Breast epithelium (tissue), 4 donors: ENCODE data around the gene TRIM28. TPM values are rescaled to one million over a fixed set of nuclear protein-coding genes. Genes with fewer than 3 reads are reported as not detected.

Experiments used
- DNase-seq, 2 donors: peaks; one replicate each; pipeline ENCODE4 v3.0.0-alpha.2; 2019; ENCODE audit warnings: low spot score in 2 of 2
- H3K27ac ChIP-seq, 2 donors: fragments of 200-600 bp; sonication (generic) in 1 of 2; one replicate each; pipeline ENCODE4 v1.5.1; 2016 to 2019; ENCODE audit warnings: mild to moderate bottlenecking in 1 of 2
- H3K27me3 ChIP-seq, 2 donors: fragments of 200-600 bp; sonication (generic) in 1 of 2; one replicate each; pipeline versions ENCODE4 v1.5.1 to v1.6.0; 2017 to 2019; ENCODE audit warnings: control low read depth in 1 of 2, mild to moderate bottlenecking in 1 of 2
- H3K36me3 ChIP-seq: fragments of 200-600 bp; one replicate; pipeline ENCODE4 v1.5.1; 2019
- H3K4me1 ChIP-seq, 2 donors: fragments of 200-600 bp; sonication (generic); one replicate each; pipeline ENCODE4 v1.5.1; 2016 to 2019; ENCODE audit warnings: control low read depth in 1 of 2
- H3K4me3 ChIP-seq, 3 donors: fragments of 200-600 bp; sonication (generic); 1 replicate in 2 of 3; 2 replicates in 1 of 3; pipeline ENCODE4 v1.5.1; 2016 to 2019; ENCODE audit warnings: mild to moderate bottlenecking in 3 of 3, moderate library complexity in 2 of 3
- H3K9me3 ChIP-seq, 2 donors: fragments of 200-600 bp; sonication (generic) in 1 of 2; one replicate each; pipeline ENCODE4 v1.5.1; 2016 to 2019; ENCODE audit warnings: control low read depth in 1 of 2
- POLR2A ChIP-seq: fragments of 450-650 bp; IDR thresholded peaks from one replicate; pipeline ENCODE4 v1.6.1; 2016; ENCODE audit warnings: antibody characterized with exemption, mild to moderate bottlenecking, moderate library complexity
- POLR2AphosphoS5 ChIP-seq, 3 donors: sonication (generic); formaldehyde crosslinking; IDR thresholded peaks; one replicate each; pipeline ENCODE4 v1.6.1; 2017; ENCODE audit warnings: antibody characterized with exemption in 3 of 3
- intact Hi-C: fragments of 100-400 bp; cut with DNase I; formaldehyde crosslinking; loops from one replicate; pipeline ENCODE4 v1.15.1; 2023; ENCODE audit warnings: low total_unique reads
- total RNA-seq, 3 donors: library from RNA; depleted of rRNA; stranded (reverse); fragments of >200 nt; gene quantifications; one replicate each; pipeline ENCODE4 v1.1.0, GENCODE V29; 2016
- TF ChIP-seq, protein P1 (sequence below), 3 donors: fragments of 450-650 bp; IDR thresholded peaks; one replicate each; pipeline ENCODE4 v1.5.1; 2016 to 2017; ENCODE audit warnings: antibody characterized with exemption in 3 of 3, mild to moderate bottlenecking in 3 of 3, moderate library complexity in 3 of 3

Gene TRIM28
- total RNA-seq, 3 donors from 2014 or later = 110 to 190 (median 173) TPM

DNA sequence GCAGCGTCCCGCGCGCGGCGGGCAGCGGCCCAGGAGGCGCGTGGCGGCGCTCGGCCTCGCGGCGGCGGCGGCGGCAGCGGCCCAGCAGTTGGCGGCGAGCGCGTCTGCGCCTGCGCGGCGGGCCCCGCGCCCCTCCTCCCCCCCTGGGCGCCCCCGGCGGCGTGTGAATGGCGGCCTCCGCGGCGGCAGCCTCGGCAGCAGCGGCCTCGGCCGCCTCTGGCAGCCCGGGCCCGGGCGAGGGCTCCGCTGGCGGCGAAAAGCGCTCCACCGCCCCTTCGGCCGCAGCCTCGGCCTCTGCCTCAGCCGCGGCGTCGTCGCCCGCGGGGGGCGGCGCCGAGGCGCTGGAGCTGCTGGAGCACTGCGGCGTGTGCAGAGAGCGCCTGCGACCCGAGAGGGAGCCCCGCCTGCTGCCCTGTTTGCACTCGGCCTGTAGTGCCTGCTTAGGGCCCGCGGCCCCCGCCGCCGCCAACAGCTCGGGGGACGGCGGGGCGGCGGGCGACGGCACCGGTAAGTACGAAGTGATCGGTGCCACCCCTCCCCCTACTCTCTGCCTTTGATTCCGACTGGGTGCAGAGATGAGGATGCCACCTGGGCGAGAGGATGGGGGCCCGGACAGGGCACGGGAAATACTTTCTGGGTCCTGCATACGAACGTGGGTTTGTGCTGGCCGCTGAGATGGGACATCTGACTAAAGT lies 874 bp downstream of the TRIM28 start:
- peak overlapping the region; percentile 97 for H3K27ac ChIP-seq
- H3K4me1 ChIP-seq = peaks cover 11 to 18% of the 10 kb centered on the region in 2 donors
- H3K36me3 ChIP-seq = peaks cover 17% of the 10 kb centered on the region
- DNase-seq = no peak
- no peaks in the 10 kb centered on the region for H3K9me3 ChIP-seq
- no peaks in the 10 kb centered on the region for H3K27me3 ChIP-seq
- TF ChIP-seq POLR2A = no peak
- no peak for TF ChIP-seq POLR2AphosphoS5 (IDR thresholded peaks at IDR 0.05)
- TF ChIP-seq, protein P1, sequence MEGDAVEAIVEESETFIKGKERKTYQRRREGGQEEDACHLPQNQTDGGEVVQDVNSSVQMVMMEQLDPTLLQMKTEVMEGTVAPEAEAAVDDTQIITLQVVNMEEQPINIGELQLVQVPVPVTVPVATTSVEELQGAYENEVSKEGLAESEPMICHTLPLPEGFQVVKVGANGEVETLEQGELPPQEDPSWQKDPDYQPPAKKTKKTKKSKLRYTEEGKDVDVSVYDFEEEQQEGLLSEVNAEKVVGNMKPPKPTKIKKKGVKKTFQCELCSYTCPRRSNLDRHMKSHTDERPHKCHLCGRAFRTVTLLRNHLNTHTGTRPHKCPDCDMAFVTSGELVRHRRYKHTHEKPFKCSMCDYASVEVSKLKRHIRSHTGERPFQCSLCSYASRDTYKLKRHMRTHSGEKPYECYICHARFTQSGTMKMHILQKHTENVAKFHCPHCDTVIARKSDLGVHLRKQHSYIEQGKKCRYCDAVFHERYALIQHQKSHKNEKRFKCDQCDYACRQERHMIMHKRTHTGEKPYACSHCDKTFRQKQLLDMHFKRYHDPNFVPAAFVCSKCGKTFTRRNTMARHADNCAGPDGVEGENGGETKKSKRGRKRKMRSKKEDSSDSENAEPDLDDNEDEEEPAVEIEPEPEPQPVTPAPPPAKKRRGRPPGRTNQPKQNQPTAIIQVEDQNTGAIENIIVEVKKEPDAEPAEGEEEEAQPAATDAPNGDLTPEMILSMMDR (IDR thresholded peaks at IDR 0.05) = no peak
- H3K4me3 ChIP-seq = peak overlapping the region; percentile 87 to 99 (median 93)
- intact Hi-C loops = no loop called here

- Histone ChIP-seq H3K27me3 (no peaks in the 10 kb centered on the region), H3K9me3 (no peaks in the 10 kb centered on the region), H3K4me1 (peaks cover 11 to 18% of the 10 kb centered on the region in 2 donors), H3K36me3 (peaks cover 23% of the 10 kb centered on the region), H3K27ac (peak overlapping the region; percentile 97), H3K4me3 (peak overlapping the region; percentile 87 to 99 (median 93))
- TF ChIP-seq POLR2AphosphoS5 (IDR thresholded peaks at IDR 0.05) = no peak
- TF ChIP-seq, protein P1 (IDR thresholded peaks at IDR 0.05) = no peak
- no peak for TF ChIP-seq POLR2A
- intact Hi-C loops = no loop called here
- DNase-seq = no peak
Measured at GRCh38 chr19:58545286-58546018, 1.6 kb downstream of the TRIM28 start.

GRCh38 chr19:58546019-58546530 lies 2.2 kb downstream of the TRIM28 start:
- DNase-seq = no peak
- Histone ChIP-seq H3K4me3 (peak overlapping the region; percentile 87 to 99 (median 93)), H3K9me3 (no peaks in the 10 kb centered on the region), H3K27me3 (no peaks in the 10 kb centered on the region), H3K36me3 (peaks cover 23% of the 10 kb centered on the region), H3K4me1 (peaks cover 11 to 18% of the 10 kb centered on the region in 2 donors), H3K27ac (peak overlapping the region; percentile 97)
- TF ChIP-seq POLR2AphosphoS5 (IDR thresholded peaks at IDR 0.05) (no peak), POLR2A (no peak)
- TF ChIP-seq, protein P1 (IDR thresholded peaks at IDR 0.05) = no peak
- intact Hi-C loops = no loop called here

DNA sequence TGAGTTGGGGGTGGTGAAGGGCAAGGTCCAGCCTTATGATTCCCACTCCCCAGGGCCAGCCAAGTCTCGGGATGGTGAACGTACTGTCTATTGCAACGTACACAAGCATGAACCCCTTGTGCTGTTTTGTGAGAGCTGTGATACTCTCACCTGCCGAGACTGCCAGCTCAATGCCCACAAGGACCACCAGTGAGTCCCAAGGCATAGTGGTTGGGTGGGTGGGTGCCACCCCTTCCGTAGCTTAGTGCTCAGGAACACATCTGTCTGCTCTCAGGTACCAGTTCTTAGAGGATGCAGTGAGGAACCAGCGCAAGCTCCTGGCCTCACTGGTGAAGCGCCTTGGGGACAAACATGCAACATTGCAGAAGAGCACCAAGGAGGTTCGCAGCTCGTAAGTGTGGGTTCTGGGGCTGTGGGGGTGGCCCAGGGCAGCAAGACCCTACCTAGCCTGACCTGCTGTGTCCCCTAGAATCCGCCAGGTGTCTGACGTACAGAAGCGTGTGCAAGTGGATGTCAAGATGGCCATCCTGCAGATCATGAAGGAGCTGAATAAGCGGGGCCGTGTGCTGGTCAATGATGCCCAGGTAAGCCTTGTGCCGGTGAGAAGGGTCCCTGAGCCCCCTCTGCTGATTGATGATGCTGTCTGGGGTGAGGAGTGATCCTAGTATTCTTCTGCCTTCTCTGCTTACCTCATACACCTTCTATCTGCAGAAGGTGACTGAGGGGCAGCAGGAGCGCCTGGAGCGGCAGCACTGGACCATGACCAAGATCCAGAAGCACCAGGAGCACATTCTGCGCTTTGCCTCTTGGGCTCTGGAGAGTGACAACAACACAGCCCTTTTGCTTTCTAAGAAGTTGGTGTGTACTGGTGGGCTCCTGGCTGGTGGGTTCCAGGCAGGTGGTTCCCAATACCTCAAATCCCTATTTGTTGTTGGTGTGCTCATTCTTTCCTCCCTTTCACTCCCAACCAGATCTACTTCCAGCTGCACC lies 3.8 kb downstream of the TRIM28 start:
- Histone ChIP-seq H3K4me3 (no peak overlapping the region), H3K36me3 (peaks cover 23% of the 10 kb centered on the region), H3K4me1 (peaks cover 11 to 18% of the 10 kb centered on the region in 2 donors), H3K9me3 (no peaks in the 10 kb centered on the region), H3K27me3 (no peaks in the 10 kb centered on the region), H3K27ac (no peak overlapping the region)
- TF ChIP-seq POLR2AphosphoS5 (IDR thresholded peaks at IDR 0.05) (no peak), POLR2A (no peak)
- TF ChIP-seq, protein P1 (IDR thresholded peaks at IDR 0.05) = no peak
- no peak for DNase-seq
- intact Hi-C loops = no loop called here
